ENCODE data around the gene CBX3.

- TF ChIP-seq, protein P1, sequence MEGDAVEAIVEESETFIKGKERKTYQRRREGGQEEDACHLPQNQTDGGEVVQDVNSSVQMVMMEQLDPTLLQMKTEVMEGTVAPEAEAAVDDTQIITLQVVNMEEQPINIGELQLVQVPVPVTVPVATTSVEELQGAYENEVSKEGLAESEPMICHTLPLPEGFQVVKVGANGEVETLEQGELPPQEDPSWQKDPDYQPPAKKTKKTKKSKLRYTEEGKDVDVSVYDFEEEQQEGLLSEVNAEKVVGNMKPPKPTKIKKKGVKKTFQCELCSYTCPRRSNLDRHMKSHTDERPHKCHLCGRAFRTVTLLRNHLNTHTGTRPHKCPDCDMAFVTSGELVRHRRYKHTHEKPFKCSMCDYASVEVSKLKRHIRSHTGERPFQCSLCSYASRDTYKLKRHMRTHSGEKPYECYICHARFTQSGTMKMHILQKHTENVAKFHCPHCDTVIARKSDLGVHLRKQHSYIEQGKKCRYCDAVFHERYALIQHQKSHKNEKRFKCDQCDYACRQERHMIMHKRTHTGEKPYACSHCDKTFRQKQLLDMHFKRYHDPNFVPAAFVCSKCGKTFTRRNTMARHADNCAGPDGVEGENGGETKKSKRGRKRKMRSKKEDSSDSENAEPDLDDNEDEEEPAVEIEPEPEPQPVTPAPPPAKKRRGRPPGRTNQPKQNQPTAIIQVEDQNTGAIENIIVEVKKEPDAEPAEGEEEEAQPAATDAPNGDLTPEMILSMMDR (conservative IDR thresholded peaks at IDR 0.05 in 1 of 2, IDR thresholded peaks at IDR 0.05 in 1 of 2; ENCODE audit: low read depth in 1 of 2, low read length in 2 of 2) = no peak
- TF ChIP-seq EZH2 (IDR thresholded peaks at IDR 0.05; ENCODE audit: low read length, missing control alignments) = no peak
Observed at GRCh38 chr7:26185131-26185843, 16.3 kb upstream of the CBX3 start.

Measured in fibroblast of lung (primary cell).